Measurements from ENCODE around the gene TMEM158.

The TMEM158 gene

DNA sequence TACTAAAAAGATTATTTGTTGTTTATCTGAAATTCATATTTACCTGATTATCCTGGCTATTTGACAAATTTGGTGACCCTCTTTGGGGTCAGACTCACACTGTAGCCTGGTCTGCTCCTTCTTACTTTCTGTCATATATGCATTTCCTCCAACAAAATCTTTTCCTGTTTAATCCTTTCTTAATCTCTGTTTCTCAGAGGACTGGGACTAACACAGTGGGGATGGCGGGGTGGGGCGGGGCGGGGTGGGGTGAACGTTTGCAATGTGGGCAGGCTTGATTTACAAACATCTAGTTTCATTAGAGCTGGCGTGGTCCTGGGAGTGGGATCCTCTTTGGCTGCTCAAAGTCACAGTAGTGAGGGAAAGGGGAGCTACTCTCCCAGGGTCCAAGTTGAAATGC, 44.6 kb downstream of the TMEM158 start:
- no peak for ATAC-seq
- TF ChIP-seq ARNTL (CRISPR knock-in tag; IDR thresholded peaks at IDR 0.05; ENCODE audit: borderline replicate concordance, low read depth) (no peak), ZNF565 (CRISPR knock-in tag; conservative IDR thresholded peaks at IDR 0.05; ENCODE audit: low read depth) (no peak), TCF4 (CRISPR knock-in tag; IDR thresholded peaks at IDR 0.05; ENCODE audit: borderline replicate concordance) (no peak), TOX (CRISPR knock-in tag; IDR thresholded peaks at IDR 0.05; ENCODE audit: borderline replicate concordance) (no peak), ZFP30 (CRISPR knock-in tag; IDR thresholded peaks at IDR 0.05) (no peak)
- TF ChIP-seq, protein P1, sequence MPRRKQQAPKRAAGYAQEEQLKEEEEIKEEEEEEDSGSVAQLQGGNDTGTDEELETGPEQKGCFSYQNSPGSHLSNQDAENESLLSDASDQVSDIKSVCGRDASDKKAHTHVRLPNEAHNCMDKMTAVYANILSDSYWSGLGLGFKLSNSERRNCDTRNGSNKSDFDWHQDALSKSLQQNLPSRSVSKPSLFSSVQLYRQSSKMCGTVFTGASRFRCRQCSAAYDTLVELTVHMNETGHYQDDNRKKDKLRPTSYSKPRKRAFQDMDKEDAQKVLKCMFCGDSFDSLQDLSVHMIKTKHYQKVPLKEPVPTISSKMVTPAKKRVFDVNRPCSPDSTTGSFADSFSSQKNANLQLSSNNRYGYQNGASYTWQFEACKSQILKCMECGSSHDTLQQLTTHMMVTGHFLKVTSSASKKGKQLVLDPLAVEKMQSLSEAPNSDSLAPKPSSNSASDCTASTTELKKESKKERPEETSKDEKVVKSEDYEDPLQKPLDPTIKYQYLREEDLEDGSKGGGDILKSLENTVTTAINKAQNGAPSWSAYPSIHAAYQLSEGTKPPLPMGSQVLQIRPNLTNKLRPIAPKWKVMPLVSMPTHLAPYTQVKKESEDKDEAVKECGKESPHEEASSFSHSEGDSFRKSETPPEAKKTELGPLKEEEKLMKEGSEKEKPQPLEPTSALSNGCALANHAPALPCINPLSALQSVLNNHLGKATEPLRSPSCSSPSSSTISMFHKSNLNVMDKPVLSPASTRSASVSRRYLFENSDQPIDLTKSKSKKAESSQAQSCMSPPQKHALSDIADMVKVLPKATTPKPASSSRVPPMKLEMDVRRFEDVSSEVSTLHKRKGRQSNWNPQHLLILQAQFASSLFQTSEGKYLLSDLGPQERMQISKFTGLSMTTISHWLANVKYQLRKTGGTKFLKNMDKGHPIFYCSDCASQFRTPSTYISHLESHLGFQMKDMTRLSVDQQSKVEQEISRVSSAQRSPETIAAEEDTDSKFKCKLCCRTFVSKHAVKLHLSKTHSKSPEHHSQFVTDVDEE (CRISPR knock-in tag; IDR thresholded peaks at IDR 0.05): no peak
- TF ChIP-seq, protein P2, sequence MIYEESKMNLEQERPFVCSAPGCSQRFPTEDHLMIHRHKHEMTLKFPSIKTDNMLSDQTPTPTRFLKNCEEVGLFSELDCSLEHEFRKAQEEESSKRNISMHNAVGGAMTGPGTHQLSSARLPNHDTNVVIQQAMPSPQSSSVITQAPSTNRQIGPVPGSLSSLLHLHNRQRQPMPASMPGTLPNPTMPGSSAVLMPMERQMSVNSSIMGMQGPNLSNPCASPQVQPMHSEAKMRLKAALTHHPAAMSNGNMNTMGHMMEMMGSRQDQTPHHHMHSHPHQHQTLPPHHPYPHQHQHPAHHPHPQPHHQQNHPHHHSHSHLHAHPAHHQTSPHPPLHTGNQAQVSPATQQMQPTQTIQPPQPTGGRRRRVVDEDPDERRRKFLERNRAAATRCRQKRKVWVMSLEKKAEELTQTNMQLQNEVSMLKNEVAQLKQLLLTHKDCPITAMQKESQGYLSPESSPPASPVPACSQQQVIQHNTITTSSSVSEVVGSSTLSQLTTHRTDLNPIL (CRISPR knock-in tag; IDR thresholded peaks at IDR 0.05; ENCODE audit: low read depth): no peak

DNA sequence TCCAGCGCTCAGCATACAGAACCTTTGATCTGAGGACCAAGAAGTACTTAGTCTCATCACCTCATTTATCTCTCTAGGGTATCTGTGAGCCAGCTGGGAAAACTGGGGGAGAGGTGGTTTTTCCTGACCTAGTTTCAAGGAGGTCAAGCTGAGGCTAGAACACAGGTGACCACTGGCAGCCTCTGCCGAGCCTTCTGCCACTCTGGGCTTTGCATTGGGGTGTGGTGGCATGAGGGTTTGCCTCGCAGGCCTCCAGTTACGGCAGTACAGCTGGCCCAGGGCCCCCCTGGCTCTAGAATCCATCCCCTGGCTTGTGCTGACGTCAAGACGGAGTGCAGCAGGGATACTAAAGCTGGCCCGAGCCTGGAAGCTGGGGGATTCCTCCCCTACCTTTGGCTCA, 45.2 kb downstream of the TMEM158 start:
- TF ChIP-seq, protein P3, sequence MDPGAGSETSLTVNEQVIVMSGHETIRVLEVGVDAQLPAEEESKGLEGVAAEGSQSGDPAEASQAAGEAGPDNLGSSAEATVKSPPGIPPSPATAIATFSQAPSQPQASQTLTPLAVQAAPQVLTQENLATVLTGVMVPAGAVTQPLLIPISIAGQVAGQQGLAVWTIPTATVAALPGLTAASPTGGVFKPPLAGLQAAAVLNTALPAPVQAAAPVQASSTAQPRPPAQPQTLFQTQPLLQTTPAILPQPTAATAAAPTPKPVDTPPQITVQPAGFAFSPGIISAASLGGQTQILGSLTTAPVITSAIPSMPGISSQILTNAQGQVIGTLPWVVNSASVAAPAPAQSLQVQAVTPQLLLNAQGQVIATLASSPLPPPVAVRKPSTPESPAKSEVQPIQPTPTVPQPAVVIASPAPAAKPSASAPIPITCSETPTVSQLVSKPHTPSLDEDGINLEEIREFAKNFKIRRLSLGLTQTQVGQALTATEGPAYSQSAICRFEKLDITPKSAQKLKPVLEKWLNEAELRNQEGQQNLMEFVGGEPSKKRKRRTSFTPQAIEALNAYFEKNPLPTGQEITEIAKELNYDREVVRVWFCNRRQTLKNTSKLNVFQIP (CRISPR knock-in tag; IDR thresholded peaks at IDR 0.05; ENCODE audit: borderline replicate concordance, low read depth): no peak
- ATAC-seq: no peak

DNA sequence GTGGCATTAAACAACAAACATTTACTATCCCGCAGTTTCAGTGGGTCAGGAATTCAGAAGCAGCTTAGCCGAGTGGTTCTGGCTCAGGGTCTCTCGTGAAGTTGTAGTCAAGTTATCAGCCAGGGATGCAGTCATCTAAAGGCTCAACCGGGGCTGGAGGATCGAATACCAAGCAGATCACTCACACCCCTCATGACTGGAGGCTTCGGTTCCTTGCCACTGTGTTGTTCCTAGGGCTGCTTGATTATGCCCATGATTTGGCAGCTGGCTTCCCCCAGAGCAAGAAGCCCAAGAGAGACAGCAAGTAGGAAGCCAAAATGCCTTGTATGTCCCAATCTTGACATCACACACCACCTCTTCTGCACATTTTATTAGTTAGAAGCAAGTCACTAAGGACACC, 46.0 kb downstream of the TMEM158 start:
- ATAC-seq: peak; percentile 38; the same call in 2 of the 3 replicates
- TF ChIP-seq, protein P3 (CRISPR knock-in tag; IDR thresholded peaks at IDR 0.05; ENCODE audit: borderline replicate concordance, low read depth): no peak
- no peak for TF ChIP-seq RARB (CRISPR knock-in tag; IDR thresholded peaks at IDR 0.05)
- TF ChIP-seq ESRRG (CRISPR knock-in tag; IDR thresholded peaks at IDR 0.05): no peak
- TF ChIP-seq OSR1 (CRISPR knock-in tag; IDR thresholded peaks at IDR 0.05): no peak
- TF ChIP-seq CSDC2 (CRISPR knock-in tag; IDR thresholded peaks at IDR 0.05): no peak
- TF ChIP-seq, protein P4, sequence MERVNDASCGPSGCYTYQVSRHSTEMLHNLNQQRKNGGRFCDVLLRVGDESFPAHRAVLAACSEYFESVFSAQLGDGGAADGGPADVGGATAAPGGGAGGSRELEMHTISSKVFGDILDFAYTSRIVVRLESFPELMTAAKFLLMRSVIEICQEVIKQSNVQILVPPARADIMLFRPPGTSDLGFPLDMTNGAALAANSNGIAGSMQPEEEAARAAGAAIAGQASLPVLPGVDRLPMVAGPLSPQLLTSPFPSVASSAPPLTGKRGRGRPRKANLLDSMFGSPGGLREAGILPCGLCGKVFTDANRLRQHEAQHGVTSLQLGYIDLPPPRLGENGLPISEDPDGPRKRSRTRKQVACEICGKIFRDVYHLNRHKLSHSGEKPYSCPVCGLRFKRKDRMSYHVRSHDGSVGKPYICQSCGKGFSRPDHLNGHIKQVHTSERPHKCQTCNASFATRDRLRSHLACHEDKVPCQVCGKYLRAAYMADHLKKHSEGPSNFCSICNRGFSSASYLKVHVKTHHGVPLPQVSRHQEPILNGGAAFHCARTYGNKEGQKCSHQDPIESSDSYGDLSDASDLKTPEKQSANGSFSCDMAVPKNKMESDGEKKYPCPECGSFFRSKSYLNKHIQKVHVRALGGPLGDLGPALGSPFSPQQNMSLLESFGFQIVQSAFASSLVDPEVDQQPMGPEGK (CRISPR knock-in tag; IDR thresholded peaks at IDR 0.05; ENCODE audit: borderline replicate concordance): no peak
- no peak for TF ChIP-seq ISL1 (CRISPR knock-in tag; IDR thresholded peaks at IDR 0.05)

DNA sequence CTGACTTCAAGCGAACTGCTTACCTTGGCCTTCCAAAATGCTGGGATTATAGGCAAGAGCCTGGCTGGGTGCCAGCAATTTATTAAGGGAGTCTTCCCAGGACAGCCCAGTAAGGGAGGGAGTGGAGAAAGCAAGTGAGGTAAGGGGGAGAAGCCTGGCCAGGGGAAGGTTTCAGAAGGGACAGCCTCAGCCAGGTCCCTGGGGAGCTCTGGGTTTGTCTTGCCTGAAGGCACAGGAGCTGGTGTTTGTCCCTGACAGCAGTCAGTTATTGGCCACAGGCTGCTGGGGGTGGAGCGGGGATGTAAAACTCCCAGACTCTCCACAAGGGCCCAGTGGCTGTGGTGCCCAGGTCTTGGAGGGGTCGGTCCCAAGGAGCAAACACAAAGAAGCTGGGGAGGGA, 46.9 kb downstream of the TMEM158 start:
- ATAC-seq: no peak
- TF ChIP-seq TCF4 (CRISPR knock-in tag; IDR thresholded peaks at IDR 0.05; ENCODE audit: borderline replicate concordance): no peak
- no peak for TF ChIP-seq PPARA (CRISPR knock-in tag; IDR thresholded peaks at IDR 0.05; ENCODE audit: borderline replicate concordance)
- TF ChIP-seq, protein P5, sequence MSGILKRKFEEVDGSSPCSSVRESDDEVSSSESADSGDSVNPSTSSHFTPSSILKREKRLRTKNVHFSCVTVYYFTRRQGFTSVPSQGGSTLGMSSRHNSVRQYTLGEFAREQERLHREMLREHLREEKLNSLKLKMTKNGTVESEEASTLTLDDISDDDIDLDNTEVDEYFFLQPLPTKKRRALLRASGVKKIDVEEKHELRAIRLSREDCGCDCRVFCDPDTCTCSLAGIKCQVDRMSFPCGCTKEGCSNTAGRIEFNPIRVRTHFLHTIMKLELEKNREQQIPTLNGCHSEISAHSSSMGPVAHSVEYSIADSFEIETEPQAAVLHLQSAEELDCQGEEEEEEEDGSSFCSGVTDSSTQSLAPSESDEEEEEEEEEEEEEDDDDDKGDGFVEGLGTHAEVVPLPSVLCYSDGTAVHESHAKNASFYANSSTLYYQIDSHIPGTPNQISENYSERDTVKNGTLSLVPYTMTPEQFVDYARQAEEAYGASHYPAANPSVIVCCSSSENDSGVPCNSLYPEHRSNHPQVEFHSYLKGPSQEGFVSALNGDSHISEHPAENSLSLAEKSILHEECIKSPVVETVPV (CRISPR knock-in tag; IDR thresholded peaks at IDR 0.05): no peak
- TF ChIP-seq, protein P1 (CRISPR knock-in tag; IDR thresholded peaks at IDR 0.05): no peak
- no peak for TF ChIP-seq ZNF8 (CRISPR knock-in tag; IDR thresholded peaks at IDR 0.05)
- TF ChIP-seq BACH2 (CRISPR knock-in tag; IDR thresholded peaks at IDR 0.05; ENCODE audit: borderline replicate concordance): no peak
- TF ChIP-seq ISL1 (CRISPR knock-in tag; IDR thresholded peaks at IDR 0.05): no peak
- TF ChIP-seq TOX (CRISPR knock-in tag; IDR thresholded peaks at IDR 0.05; ENCODE audit: borderline replicate concordance): no peak
- TF ChIP-seq ZFP30 (CRISPR knock-in tag; IDR thresholded peaks at IDR 0.05): no peak
- no peak for TF ChIP-seq ZNF70 (CRISPR knock-in tag; IDR thresholded peaks at IDR 0.05)
- TF ChIP-seq CSDC2 (CRISPR knock-in tag; IDR thresholded peaks at IDR 0.05): no peak
- no peak for TF ChIP-seq ESRRG (CRISPR knock-in tag; IDR thresholded peaks at IDR 0.05)
- TF ChIP-seq, protein P4 (CRISPR knock-in tag; IDR thresholded peaks at IDR 0.05; ENCODE audit: borderline replicate concordance): no peak

All from SK-N-SH treated with all-trans-retinoic acid at 6 μM for 48 hours (cell line).